Sigmoid colon (tissue), 7 donors: ENCODE measurements around the gene VGLL1. TPM values are rescaled to one million over a fixed set of nuclear protein-coding genes. Genes with fewer than 3 reads are reported as not detected.

Experiments
- DNase-seq: peaks from one replicate; pipeline ENCODE4 v3.0.0-alpha.2; 2019
- H3K27ac ChIP-seq, 4 donors: fragments of 200-600 bp; sonication (generic); one replicate each; pipeline ENCODE4 v1.5.1; 2016 to 2019; ENCODE audit warnings: mild to moderate bottlenecking in 1 of 4
- H3K27me3 ChIP-seq, 3 donors: fragments of 200-600 bp; sonication (generic); one replicate each; pipeline ENCODE4 v1.5.1; 2019; ENCODE audit warnings: mild to moderate bottlenecking in 1 of 3
- H3K36me3 ChIP-seq, 4 donors: fragments of 200-600 bp; sonication (generic); one replicate each; pipeline ENCODE4 v1.5.1; 2016 to 2019
- H3K4me1 ChIP-seq, 4 donors: fragments of 200-600 bp; sonication (generic); one replicate each; pipeline ENCODE4 v1.5.1; 2017 to 2019
- H3K4me3 ChIP-seq, 4 donors: fragments of 200-600 bp; sonication (generic); one replicate each; pipeline ENCODE4 v1.5.1; 2017 to 2019; ENCODE audit warnings: mild to moderate bottlenecking in 2 of 4, moderate library complexity in 1 of 4
- H3K9me3 ChIP-seq, 4 donors: fragments of 200-600 bp in 3 of 4; sonication (generic) in 3 of 4; one replicate each; pipeline versions ENCODE4 v1.5.1 to v1.6.1; 2013 to 2019
- EP300 ChIP-seq, 4 donors: sonication (generic); formaldehyde crosslinking; IDR thresholded peaks; one replicate each; pipeline ENCODE4 v1.6.1; 2017; ENCODE audit warnings: antibody characterized with exemption in 4 of 4
- POLR2A ChIP-seq, 2 donors: fragments of 450-650 bp; IDR thresholded peaks; one replicate each; pipeline ENCODE4 v1.6.1; 2016; ENCODE audit warnings: antibody characterized with exemption in 2 of 2, mild to moderate bottlenecking in 2 of 2, moderate library complexity in 2 of 2
- POLR2AphosphoS5 ChIP-seq, 4 donors: sonication (generic); formaldehyde crosslinking; IDR thresholded peaks; one replicate each; pipeline ENCODE4 v1.6.1; 2017; ENCODE audit warnings: antibody characterized with exemption in 4 of 4
- WGBS, 2 donors: extraction: QIAGEN DNeasy Blood & Tissue Kit; methylation state at CpG; one replicate each; pipeline ENCODE4 v1.1.7; 2013; 5-methylcytosine and 5-hydroxymethylcytosine counted together
- intact Hi-C: fragments of 100-400 bp; cut with DNase I; formaldehyde crosslinking; loops from one replicate; pipeline ENCODE4 v1.15.1; 2023
- polyA plus RNA-seq, 3 donors: library from polyadenylated mRNA; stranded (reverse); fragments of 200-250 nt; gene quantifications; one replicate each; pipeline ENCODE4 v1.2.3, GENCODE V29; 2013
- total RNA-seq, 4 donors: library from RNA; depleted of rRNA; stranded (reverse); fragments of >200 nt; gene quantifications; one replicate each; pipeline ENCODE4 v1.1.0, GENCODE V29; 2016
- TF ChIP-seq, protein P1 (sequence below), 4 experiments: fragments of 450-650 bp in 3 of 4; fragments of 200-600 bp in 1 of 4; IDR thresholded peaks; one replicate each; pipeline ENCODE4 v1.5.1; 2016 to 2019; ENCODE audit warnings: antibody characterized with exemption in 4 of 4, mild to moderate bottlenecking in 3 of 4, moderate library complexity in 2 of 4
- donor health status: healthy with polysubstance abuse.
- donor health status: Bipolar disorder and iron deficiency.
- donor health status: healthy.

VGLL1 gene
- total and polyA plus RNA-seq, 7 donors: not detected

DNA sequence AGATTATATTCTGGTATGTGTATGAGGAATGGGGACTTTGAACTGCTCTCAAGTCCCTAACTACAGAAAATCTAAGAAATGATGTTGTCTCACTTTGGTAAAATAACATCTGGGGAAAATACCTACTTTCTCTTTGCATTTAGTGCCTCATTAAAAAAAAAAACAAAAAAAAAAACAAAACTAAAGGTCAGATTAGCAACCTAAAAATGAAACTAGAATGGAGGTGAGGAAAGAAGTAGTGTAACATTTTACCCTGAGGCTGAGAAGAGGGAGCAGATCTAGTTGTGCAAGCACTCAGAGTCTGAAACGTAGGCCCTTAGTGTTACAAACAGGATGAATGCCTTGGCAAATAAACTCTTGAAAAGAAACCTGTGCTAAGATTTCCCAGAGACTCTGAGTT, 56.0 kb downstream of the VGLL1 start:
- Histone ChIP-seq H3K36me3 (no peaks in the 10 kb centered on the region), H3K9me3 (no peaks in the 10 kb centered on the region), H3K27me3 (no peaks in the 10 kb centered on the region), H3K4me1 (no peaks in the 10 kb centered on the region), H3K4me3 (no peak overlapping the region), H3K27ac (no peak overlapping the region)
- TF ChIP-seq POLR2A (IDR thresholded peaks at IDR 0.05) (no peak), EP300 (IDR thresholded peaks at IDR 0.05) (no peak), POLR2AphosphoS5 (IDR thresholded peaks at IDR 0.05) (no peak)
- TF ChIP-seq, protein P1, sequence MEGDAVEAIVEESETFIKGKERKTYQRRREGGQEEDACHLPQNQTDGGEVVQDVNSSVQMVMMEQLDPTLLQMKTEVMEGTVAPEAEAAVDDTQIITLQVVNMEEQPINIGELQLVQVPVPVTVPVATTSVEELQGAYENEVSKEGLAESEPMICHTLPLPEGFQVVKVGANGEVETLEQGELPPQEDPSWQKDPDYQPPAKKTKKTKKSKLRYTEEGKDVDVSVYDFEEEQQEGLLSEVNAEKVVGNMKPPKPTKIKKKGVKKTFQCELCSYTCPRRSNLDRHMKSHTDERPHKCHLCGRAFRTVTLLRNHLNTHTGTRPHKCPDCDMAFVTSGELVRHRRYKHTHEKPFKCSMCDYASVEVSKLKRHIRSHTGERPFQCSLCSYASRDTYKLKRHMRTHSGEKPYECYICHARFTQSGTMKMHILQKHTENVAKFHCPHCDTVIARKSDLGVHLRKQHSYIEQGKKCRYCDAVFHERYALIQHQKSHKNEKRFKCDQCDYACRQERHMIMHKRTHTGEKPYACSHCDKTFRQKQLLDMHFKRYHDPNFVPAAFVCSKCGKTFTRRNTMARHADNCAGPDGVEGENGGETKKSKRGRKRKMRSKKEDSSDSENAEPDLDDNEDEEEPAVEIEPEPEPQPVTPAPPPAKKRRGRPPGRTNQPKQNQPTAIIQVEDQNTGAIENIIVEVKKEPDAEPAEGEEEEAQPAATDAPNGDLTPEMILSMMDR (IDR thresholded peaks at IDR 0.05): no peak
- WGBS, 2 donors: 38 to 53% methylated on average over 1 of the region's 1 CpG
- DNase-seq: no peak
- intact Hi-C loops: no loop called here

DNA sequence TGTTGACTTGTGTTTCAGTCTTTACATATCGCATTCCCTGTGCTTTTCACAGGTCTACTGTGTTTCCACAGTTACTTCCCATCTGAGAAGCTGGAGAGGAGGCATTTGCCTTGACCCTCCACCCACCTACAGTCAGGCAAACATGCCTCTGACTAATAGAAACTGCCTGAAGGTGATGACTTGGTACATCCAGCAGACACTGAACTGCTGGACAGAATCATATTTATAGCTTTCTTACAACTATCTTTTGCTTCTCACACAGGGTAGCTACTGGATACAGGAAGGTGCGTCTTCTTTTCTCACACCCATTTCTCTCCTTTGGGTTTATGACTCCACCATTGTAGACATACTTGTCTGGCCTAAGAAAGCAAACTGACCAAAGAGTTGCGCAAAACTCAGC, 58.0 kb downstream of the VGLL1 start:
- intact Hi-C loops: no loop called here
- no peaks in the 10 kb centered on the region for H3K36me3 ChIP-seq
- no peaks in the 10 kb centered on the region for H3K4me1 ChIP-seq
- H3K27ac ChIP-seq: no peak overlapping the region
- H3K27me3 ChIP-seq: no peaks in the 10 kb centered on the region
- H3K9me3 ChIP-seq: no peaks in the 10 kb centered on the region
- WGBS, 2 donors: 89 to 93% methylated on average over 3 of the region's 3 CpGs
- no peak for DNase-seq
- no peak overlapping the region for H3K4me3 ChIP-seq
- no peak for TF ChIP-seq EP300 (IDR thresholded peaks at IDR 0.05)
- no peak for TF ChIP-seq POLR2AphosphoS5 (IDR thresholded peaks at IDR 0.05)
- TF ChIP-seq, protein P1 (IDR thresholded peaks at IDR 0.05): no peak
- no peak for TF ChIP-seq POLR2A (IDR thresholded peaks at IDR 0.05)

DNA sequence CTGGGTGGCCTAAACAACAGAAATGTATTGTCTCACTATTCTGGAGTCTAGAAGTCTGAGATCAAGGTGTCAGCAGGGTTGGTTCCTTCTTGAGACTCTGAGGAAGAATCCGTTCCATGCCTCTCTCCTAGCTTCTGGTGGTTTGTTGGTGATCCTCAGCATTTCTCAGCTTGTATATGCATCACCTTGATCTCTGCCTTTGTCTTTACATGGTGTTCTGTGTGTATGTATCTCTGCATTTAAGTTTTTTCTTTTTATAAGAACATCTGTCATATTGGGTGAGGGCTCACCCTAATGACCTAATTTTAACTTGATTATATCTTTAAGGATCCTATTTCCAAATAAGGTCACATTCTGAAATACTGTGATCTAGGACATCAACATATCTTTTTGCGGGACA, 65.3 kb downstream of the VGLL1 start:
- WGBS, 2 donors: 85 to 97% methylated on average over 2 of the region's 2 CpGs
- intact Hi-C loops: no loop called here
- no peaks in the 10 kb centered on the region for H3K9me3 ChIP-seq
- H3K4me3 ChIP-seq: no peak overlapping the region
- H3K27ac ChIP-seq: no peak overlapping the region
- no peak for DNase-seq
- H3K27me3 ChIP-seq: no peaks in the 10 kb centered on the region
- no peak for TF ChIP-seq EP300 (IDR thresholded peaks at IDR 0.05)
- TF ChIP-seq, protein P1 (IDR thresholded peaks at IDR 0.05): no peak
- no peak for TF ChIP-seq POLR2AphosphoS5 (IDR thresholded peaks at IDR 0.05)
- no peak for TF ChIP-seq POLR2A (IDR thresholded peaks at IDR 0.05)
- H3K36me3 ChIP-seq: no peaks in the 10 kb centered on the region
- H3K4me1 ChIP-seq: no peaks in the 10 kb centered on the region

DNA sequence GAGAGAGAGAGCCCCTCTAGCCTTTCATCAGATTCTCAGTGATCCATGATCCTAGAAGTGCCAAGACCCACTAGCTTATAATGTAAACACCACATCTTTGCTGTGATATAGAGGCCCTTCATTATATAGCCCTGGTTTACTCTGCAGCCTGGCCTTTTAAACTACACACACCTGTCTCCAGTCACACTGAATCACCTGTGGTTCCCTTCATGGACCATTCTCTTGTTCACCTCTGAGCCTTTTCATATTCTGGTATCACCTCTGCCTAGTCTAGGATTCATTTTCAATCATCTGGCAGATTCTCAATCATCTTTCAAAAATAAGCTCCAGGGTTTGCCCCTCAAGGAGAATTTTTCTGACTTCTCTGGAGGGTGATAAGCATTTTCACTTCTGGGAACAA, 65.9 kb downstream of the VGLL1 start:
- Histone ChIP-seq H3K4me3 (no peak overlapping the region), H3K27ac (no peak overlapping the region), H3K4me1 (no peaks in the 10 kb centered on the region), H3K9me3 (no peaks in the 10 kb centered on the region), H3K36me3 (no peaks in the 10 kb centered on the region), H3K27me3 (no peaks in the 10 kb centered on the region)
- TF ChIP-seq POLR2A (IDR thresholded peaks at IDR 0.05) (no peak), POLR2AphosphoS5 (IDR thresholded peaks at IDR 0.05) (no peak), EP300 (IDR thresholded peaks at IDR 0.05) (no peak)
- TF ChIP-seq, protein P1 (IDR thresholded peaks at IDR 0.05): no peak
- intact Hi-C loops: no loop called here
- no peak for DNase-seq

DNA sequence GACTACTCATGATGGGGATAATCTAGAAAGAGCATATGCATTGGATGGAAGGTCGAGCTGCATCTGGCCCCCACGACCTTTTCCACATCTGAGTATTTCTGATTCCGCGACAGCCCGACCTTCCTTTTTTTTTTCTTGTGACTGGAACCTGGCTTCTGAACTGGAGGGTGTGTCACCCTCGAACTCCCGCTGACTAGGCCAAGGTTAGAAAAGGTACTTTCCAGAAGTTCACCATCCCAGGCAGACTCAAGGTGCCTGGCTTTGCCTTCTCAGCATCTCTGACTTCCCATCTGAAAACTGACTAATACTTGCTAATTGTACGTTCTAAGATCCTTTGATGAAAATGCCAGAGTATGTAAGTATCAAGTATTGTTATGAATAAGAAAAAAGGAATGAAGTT, 66.6 kb downstream of the VGLL1 start:
- no peaks in the 10 kb centered on the region for H3K9me3 ChIP-seq
- no peak for TF ChIP-seq EP300 (IDR thresholded peaks at IDR 0.05)
- TF ChIP-seq, protein P1 (IDR thresholded peaks at IDR 0.05): no peak
- no peak for TF ChIP-seq POLR2AphosphoS5 (IDR thresholded peaks at IDR 0.05)
- no peak for TF ChIP-seq POLR2A (IDR thresholded peaks at IDR 0.05)
- H3K4me3 ChIP-seq: no peak overlapping the region
- no peak for DNase-seq
- H3K36me3 ChIP-seq: no peaks in the 10 kb centered on the region
- no peaks in the 10 kb centered on the region for H3K4me1 ChIP-seq
- H3K27me3 ChIP-seq: no peaks in the 10 kb centered on the region
- intact Hi-C loops: no loop called here
- WGBS, 2 donors: 52 to 73% methylated on average over 8 of the region's 8 CpGs
- no peak overlapping the region for H3K27ac ChIP-seq
